HG03432 (cell line): ENCODE measurements around the gene OXLD1.
"Not testable (repeated sequence)": the region's sequence is repeated elsewhere in the genome, so short reads cannot be mapped to it uniquely, and the experiment has no call there.

ENCODE experiments used
- ATAC-seq: cut with Tn5 transposase; IDR thresholded peaks from one replicate; pipeline ENCODE4 v1.9.1; 2021; ENCODE audit warnings: mild to moderate bottlenecking, moderate library complexity; ENCODE audit not compliant: unreplicated experiment

OXLD1 gene

GRCh38 chr17:81621494-81622130 lies 44.8 kb downstream of the OXLD1 start:
- no peak for ATAC-seq

GRCh38 chr17:81618307-81618706 lies 48.1 kb downstream of the OXLD1 start:
- not testable (repeated sequence) for ATAC-seq

GRCh38 chr17:81616877-81617276 lies 49.5 kb downstream of the OXLD1 start:
- ATAC-seq, result no peak

- no peak for ATAC-seq
Measured at GRCh38 chr17:81615401-81615930, 50.9 kb downstream of the OXLD1 start.
